ENCODE results near the gene HOXB4. TPM values are rescaled to one million over a fixed set of nuclear protein-coding genes. Genes with fewer than 3 reads are reported as not detected.

Gene HOXB4
- total RNA-seq, 1 experiment from 2014 or later = 0.22 TPM

- ChIA-PET CTCF (no interaction called here), POLR2A (ENCODE audit: unreplicated experiment) (no interaction called here)
- Histone ChIP-seq H3K4me1 (ENCODE audit: insufficient read depth, low read length) (peaks cover 22% of the 10 kb centered on the region), H3K4me3 (ENCODE audit: low read length) (no peak overlapping the region), H3K36me3 (ENCODE audit: low read depth, low read length) (no peaks in the 10 kb centered on the region), H2AFZ (ENCODE audit: low read length) (no peak overlapping the region), H3K9me3 (ENCODE audit: low read length) (no peaks in the 10 kb centered on the region), H3K9ac (ENCODE audit: low read length) (no peak overlapping the region), H3K79me2 (ENCODE audit: low read length) (0 out of 2 replicates have a peak, but pooled peaks cover 6% of the 10 kb centered on the region), H3K9me2 (replicated peaks; ENCODE audit: low read length) (no peaks in the 10 kb centered on the region), H3F3A (ENCODE audit: low read length, unreplicated experiment) (no peaks in the 10 kb centered on the region), H3K27ac (ENCODE audit: low read length) (no peak overlapping the region), H3K4me2 (ENCODE audit: low read length) (peak overlapping the region; percentile 97; the same call in 1 of the 2 replicates), H4K20me1 (ENCODE audit: low read length) (no peaks in the 10 kb centered on the region), H3K27me3 (ENCODE audit: low read length) (no peaks in the 10 kb centered on the region)
- no peak for DNase-seq
- no peak for ATAC-seq
- no TSS peak for BruUV-seq (replicated peaks)
- no peak for TF ChIP-seq EZH2 (IDR thresholded peaks at IDR 0.05; ENCODE audit: low read length, unreplicated experiment)
- no peak for TF ChIP-seq EZH2phosphoT487 (IDR thresholded peaks at IDR 0.05; ENCODE audit: borderline replicate concordance, low read length)
- TF ChIP-seq CTCF (conservative IDR thresholded peaks at IDR 0.05; ENCODE audit: low read depth, low read length) = no peak
- intact Hi-C loops (cut with micrococcal nuclease) = no loop called here
Observed at GRCh38 chr17:48583708-48584222, 5.6 kb upstream of the HOXB4 start.

GRCh38 chr17:48582750-48583069, 4.6 kb upstream of the HOXB4 start:
- POLR2A ChIA-PET (ENCODE audit: unreplicated experiment) = no interaction called here
- no TSS peak for BruUV-seq (replicated peaks)
- intact Hi-C loops (cut with micrococcal nuclease) = no loop called here
- Histone ChIP-seq H3K4me3 (ENCODE audit: low read length) (no peak overlapping the region), H3K27me3 (ENCODE audit: low read length) (no peaks in the 10 kb centered on the region), H2AFZ (ENCODE audit: low read length) (no peak overlapping the region), H3K9ac (ENCODE audit: low read length) (no peak overlapping the region), H3K9me3 (ENCODE audit: low read length) (no peaks in the 10 kb centered on the region), H3K9me2 (replicated peaks; ENCODE audit: low read length) (no peaks in the 10 kb centered on the region), H3K36me3 (ENCODE audit: low read depth, low read length) (no peaks in the 10 kb centered on the region), H3K4me1 (ENCODE audit: insufficient read depth, low read length) (peaks cover 20% of the 10 kb centered on the region), H4K20me1 (ENCODE audit: low read length) (no peaks in the 10 kb centered on the region), H3F3A (ENCODE audit: low read length, unreplicated experiment) (no peaks in the 10 kb centered on the region), H3K27ac (ENCODE audit: low read length) (no peak overlapping the region), H3K4me2 (ENCODE audit: low read length) (no peak overlapping the region), H3K79me2 (ENCODE audit: low read length) (0 out of 2 replicates have a peak, but pooled peaks cover 6% of the 10 kb centered on the region)
- CTCF ChIA-PET = interaction anchor here (0.6 kb wide), 1 partner anchor 85 kb away, joined by 3 read pairs; no protein-coding TSS in a partner anchor
- ATAC-seq (no peak), DNase-seq (no peak)
- TF ChIP-seq EZH2 (IDR thresholded peaks at IDR 0.05; ENCODE audit: low read length, unreplicated experiment) (no peak), EZH2phosphoT487 (IDR thresholded peaks at IDR 0.05; ENCODE audit: borderline replicate concordance, low read length) (no peak)

- no peaks in the 10 kb centered on the region for H4K20me1 ChIP-seq (ENCODE audit: low read length)
- H3K27me3 ChIP-seq (ENCODE audit: low read length) = no peaks in the 10 kb centered on the region
- H3K9me2 ChIP-seq (replicated peaks; ENCODE audit: low read length) = no peaks in the 10 kb centered on the region
- H3K27ac ChIP-seq (ENCODE audit: low read length) = no peak overlapping the region
- intact Hi-C loops (cut with micrococcal nuclease) = no loop called here
- ChIA-PET POLR2A (ENCODE audit: unreplicated experiment) (no interaction called here), CTCF (no interaction called here)
- no peaks in the 10 kb centered on the region for H3F3A ChIP-seq (ENCODE audit: low read length, unreplicated experiment)
- no peak overlapping the region for H2AFZ ChIP-seq (ENCODE audit: low read length)
- H3K4me1 ChIP-seq (ENCODE audit: insufficient read depth, low read length) = peaks cover 25% of the 10 kb centered on the region
- H3K9ac ChIP-seq (ENCODE audit: low read length) = no peak overlapping the region
- H3K79me2 ChIP-seq (ENCODE audit: low read length) = 0 out of 2 replicates have a peak, but pooled peaks cover 6% of the 10 kb centered on the region
- TF ChIP-seq EZH2 (IDR thresholded peaks at IDR 0.05; ENCODE audit: low read length, unreplicated experiment) (no peak), EZH2phosphoT487 (IDR thresholded peaks at IDR 0.05; ENCODE audit: borderline replicate concordance, low read length) (no peak), CTCF (conservative IDR thresholded peaks at IDR 0.05; ENCODE audit: low read depth, low read length) (no peak)
- H3K36me3 ChIP-seq (ENCODE audit: low read depth, low read length) = no peaks in the 10 kb centered on the region
- no peaks in the 10 kb centered on the region for H3K9me3 ChIP-seq (ENCODE audit: low read length)
- no peak overlapping the region for H3K4me3 ChIP-seq (ENCODE audit: low read length)
- no peak overlapping the region for H3K4me2 ChIP-seq (ENCODE audit: low read length)
- ATAC-seq (no peak), DNase-seq (no peak)
- BruUV-seq (replicated peaks) = no TSS peak
Observed at GRCh38 chr17:48579760-48580554, 1.8 kb upstream of the HOXB4 start.

Data from PC-3 (cell line).